Measurements from ENCODE around the gene PRDX6. TPM values are rescaled to one million over a fixed set of nuclear protein-coding genes. Genes with fewer than 3 reads are reported as not detected.
"Not testable (repeated sequence)": the region's sequence is repeated elsewhere in the genome, so short reads cannot be mapped to it uniquely, and the experiment has no call there.

Gene PRDX6
- total RNA-seq, 1 donor from 2014 or later, result 148 TPM

GRCh38 chr1:173509797-173510196 lies 32.7 kb downstream of the PRDX6 start:
- no peak overlapping the region for H3K27ac Mint-ChIP-seq (ENCODE audit: unreplicated experiment)
- no peak for DNase-seq (ENCODE audit: extremely low spot score, unreplicated experiment)
- no peak overlapping the region for H3K4me3 Mint-ChIP-seq (ENCODE audit: unreplicated experiment)
- TF ChIP-seq CTCF (IDR thresholded peaks at IDR 0.05), result no peak
- no peaks in the 10 kb centered on the region for H3K36me3 Mint-ChIP-seq (ENCODE audit: unreplicated experiment)
- H3K9me3 Mint-ChIP-seq (ENCODE audit: unreplicated experiment), result peaks cover 8% of the 10 kb centered on the region
- H3K4me1 Mint-ChIP-seq (ENCODE audit: unreplicated experiment), result peaks cover 10% of the 10 kb centered on the region
- H3K27me3 Mint-ChIP-seq (ENCODE audit: unreplicated experiment), result peaks cover 19% of the 10 kb centered on the region

GRCh38 chr1:173514503-173514902 lies 37.4 kb downstream of the PRDX6 start:
- DNase-seq (ENCODE audit: extremely low spot score, unreplicated experiment); H3K36me3 Mint-ChIP-seq (ENCODE audit: unreplicated experiment); H3K4me3 Mint-ChIP-seq (ENCODE audit: unreplicated experiment); H3K9me3 Mint-ChIP-seq (ENCODE audit: unreplicated experiment); H3K4me1 Mint-ChIP-seq (ENCODE audit: unreplicated experiment); H3K27ac Mint-ChIP-seq (ENCODE audit: unreplicated experiment): not testable (repeated sequence)
- peaks cover 24% of the 10 kb centered on the region for H3K27me3 Mint-ChIP-seq (ENCODE audit: unreplicated experiment)

- H3K9me3 Mint-ChIP-seq (ENCODE audit: unreplicated experiment), result no peaks in the 10 kb centered on the region
- no peak overlapping the region for H3K4me3 Mint-ChIP-seq (ENCODE audit: unreplicated experiment)
- DNase-seq (ENCODE audit: extremely low spot score, unreplicated experiment), result no peak
- no peaks in the 10 kb centered on the region for H3K36me3 Mint-ChIP-seq (ENCODE audit: unreplicated experiment)
- TF ChIP-seq CTCF (IDR thresholded peaks at IDR 0.05), result no peak
- no peaks in the 10 kb centered on the region for H3K4me1 Mint-ChIP-seq (ENCODE audit: unreplicated experiment)
- H3K27ac Mint-ChIP-seq (ENCODE audit: unreplicated experiment), result no peak overlapping the region
- no peaks in the 10 kb centered on the region for H3K27me3 Mint-ChIP-seq (ENCODE audit: unreplicated experiment)
These were observed 43.7 kb downstream of the PRDX6 start for GRCh38 chr1:173520799-173521198.

GRCh38 chr1:173523329-173523728 lies 46.2 kb downstream of the PRDX6 start:
- Mint-ChIP-seq H3K27me3 (ENCODE audit: unreplicated experiment) (peaks cover 5% of the 10 kb centered on the region), H3K9me3 (ENCODE audit: unreplicated experiment) (no peaks in the 10 kb centered on the region), H3K36me3 (ENCODE audit: unreplicated experiment) (no peaks in the 10 kb centered on the region), H3K4me1 (ENCODE audit: unreplicated experiment) (no peaks in the 10 kb centered on the region), H3K27ac (ENCODE audit: unreplicated experiment) (no peak overlapping the region), H3K4me3 (ENCODE audit: unreplicated experiment) (no peak overlapping the region)
- DNase-seq (ENCODE audit: extremely low spot score, unreplicated experiment), result no peak
- TF ChIP-seq CTCF (IDR thresholded peaks at IDR 0.05), result no peak

- no peak for TF ChIP-seq CTCF (IDR thresholded peaks at IDR 0.05)
- H3K36me3 Mint-ChIP-seq (ENCODE audit: unreplicated experiment), result no peaks in the 10 kb centered on the region
- no peak overlapping the region for H3K4me3 Mint-ChIP-seq (ENCODE audit: unreplicated experiment)
- H3K27me3 Mint-ChIP-seq (ENCODE audit: unreplicated experiment), result peaks cover 20% of the 10 kb centered on the region
- H3K4me1 Mint-ChIP-seq (ENCODE audit: unreplicated experiment), result no peaks in the 10 kb centered on the region
- no peaks in the 10 kb centered on the region for H3K9me3 Mint-ChIP-seq (ENCODE audit: unreplicated experiment)
- no peak for DNase-seq (ENCODE audit: extremely low spot score, unreplicated experiment)
- no peak overlapping the region for H3K27ac Mint-ChIP-seq (ENCODE audit: unreplicated experiment)
These were observed 48.8 kb downstream of the PRDX6 start for GRCh38 chr1:173525926-173526325.
